PC-9 (cell line): ENCODE data around the gene NTM.

Experiments used
- EZH2 ChIP-seq: fragments of 200-600 bp; sonication (generic); IDR thresholded peaks from 2 replicates; pipeline ENCODE4 v1.8.0; 2017; ENCODE audit warnings: antibody characterized with exemption, low read depth
- TF ChIP-seq, protein P1 (sequence below): fragments of 200-600 bp; sonication (generic); conservative IDR thresholded peaks from 2 replicates; pipeline ENCODE4 v1.6.1; 2017; ENCODE audit warnings: mixed run types, antibody characterized with exemption, mild to moderate bottlenecking, moderate library complexity

GRCh38 chr11:131796089-131796488 is 425.7 kb downstream of the NTM start:
- TF ChIP-seq, protein P1, sequence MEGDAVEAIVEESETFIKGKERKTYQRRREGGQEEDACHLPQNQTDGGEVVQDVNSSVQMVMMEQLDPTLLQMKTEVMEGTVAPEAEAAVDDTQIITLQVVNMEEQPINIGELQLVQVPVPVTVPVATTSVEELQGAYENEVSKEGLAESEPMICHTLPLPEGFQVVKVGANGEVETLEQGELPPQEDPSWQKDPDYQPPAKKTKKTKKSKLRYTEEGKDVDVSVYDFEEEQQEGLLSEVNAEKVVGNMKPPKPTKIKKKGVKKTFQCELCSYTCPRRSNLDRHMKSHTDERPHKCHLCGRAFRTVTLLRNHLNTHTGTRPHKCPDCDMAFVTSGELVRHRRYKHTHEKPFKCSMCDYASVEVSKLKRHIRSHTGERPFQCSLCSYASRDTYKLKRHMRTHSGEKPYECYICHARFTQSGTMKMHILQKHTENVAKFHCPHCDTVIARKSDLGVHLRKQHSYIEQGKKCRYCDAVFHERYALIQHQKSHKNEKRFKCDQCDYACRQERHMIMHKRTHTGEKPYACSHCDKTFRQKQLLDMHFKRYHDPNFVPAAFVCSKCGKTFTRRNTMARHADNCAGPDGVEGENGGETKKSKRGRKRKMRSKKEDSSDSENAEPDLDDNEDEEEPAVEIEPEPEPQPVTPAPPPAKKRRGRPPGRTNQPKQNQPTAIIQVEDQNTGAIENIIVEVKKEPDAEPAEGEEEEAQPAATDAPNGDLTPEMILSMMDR, result no peak
- TF ChIP-seq EZH2, result no peak
